Epithelial cell of alveolus of lung (primary cell): Measurements from ENCODE around the gene MIPEP. TPM values are rescaled to one million over a fixed set of nuclear protein-coding genes. Genes with fewer than 3 reads are reported as not detected.

Experiments
- total RNA-seq: library from RNA; depleted of rRNA; stranded (reverse); fragments of >200 nt; gene quantifications from 2 replicates; pipeline ENCODE4 v1.2.1, GENCODE V29; 2015

Gene MIPEP
- total RNA-seq: 25.2 and 26.1 TPM in 2 replicates

DNA sequence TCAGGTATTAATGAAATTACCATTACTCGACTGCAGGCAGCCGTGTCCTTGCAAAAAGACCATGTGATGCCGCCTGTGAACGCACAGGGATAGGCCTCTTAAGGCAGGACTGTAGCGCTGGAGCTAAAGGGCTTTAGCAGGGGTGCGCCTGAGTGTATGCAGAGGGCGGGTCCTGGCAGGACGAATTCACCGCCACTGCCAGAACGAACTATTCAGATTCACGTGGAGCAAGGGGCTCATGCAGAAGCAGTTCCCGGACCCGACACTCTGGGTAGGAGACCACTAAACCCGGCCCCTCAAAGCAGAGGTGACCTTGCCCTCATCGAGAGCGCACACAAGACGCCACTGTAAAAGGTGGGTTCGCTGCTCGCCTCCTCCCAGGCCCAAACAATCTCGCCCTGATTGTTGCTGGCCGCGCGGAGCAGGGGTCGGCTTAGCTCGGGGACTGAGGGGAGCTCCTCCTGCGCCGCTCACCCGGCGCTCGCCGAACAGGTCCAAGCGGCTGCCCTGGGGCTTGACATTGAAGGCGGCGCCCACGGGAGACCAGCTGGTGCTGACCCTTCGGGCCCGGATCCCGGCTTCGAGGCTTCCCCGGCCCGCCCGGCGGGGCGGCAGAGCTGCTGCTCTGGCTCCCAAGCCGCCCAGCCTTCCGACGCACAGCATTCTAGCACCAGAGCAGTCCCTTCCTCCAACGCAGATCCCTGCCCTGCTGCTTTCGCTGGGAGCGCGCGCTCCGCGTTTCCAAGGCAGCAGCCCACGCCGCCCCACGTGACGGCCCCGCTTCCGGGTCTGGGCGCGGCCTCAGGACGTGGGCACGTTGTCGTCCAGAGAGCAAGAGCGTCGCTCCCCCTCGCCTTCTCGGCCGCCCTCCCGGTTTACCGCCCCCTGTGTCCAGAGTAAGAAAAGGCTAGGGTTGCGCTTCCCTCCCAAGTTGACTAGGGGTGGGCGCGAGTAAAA is at the start of gene MIPEP:
MIPEP (minus strand) TSS at position 743 of the 957 bp plus-strand sequence; CDS start at position 663, 80 bp downstream.

GRCh38 chr13:23897452-23897919 is 8.3 kb upstream of the MIPEP start, which contains the start of gene C1QTNF9B:
Gene C1QTNF9B, minus strand, starts transcription at chr13:23897502.

Other genes with a start within 250 kb of the MIPEP start
- 0.26 TPM in 1 of 2 replicates, not detected in the other for gene C1QTNF9B, start 8.1 kb upstream of the MIPEP start, total RNA-seq